HL-60 (cell line): Measurements from ENCODE around the gene ESR1.

Experiments used
- CTCF ChIP-seq: IDR thresholded peaks from one replicate; pipeline ENCODE4 v1.5.1; 2011; ENCODE audit warnings: low read length, control low read depth, inconsistent platforms; ENCODE audit not compliant: insufficient read depth
- REST ChIP-seq: IDR thresholded peaks from 2 replicates; pipeline ENCODE4 v1.6.1; 2012; ENCODE audit warnings: low read depth; ENCODE audit not compliant: insufficient replicate concordance

- TF ChIP-seq REST (no peak), CTCF (no peak)
These were observed 287.6 kb downstream of the ESR1 start for GRCh38 chr6:152094992-152095592.
